GM19193 (cell line): ENCODE data around the gene CBLL2.

ENCODE experiments used
- POLR2A ChIP-seq: IDR thresholded peaks from 4 replicates; pipeline ENCODE4 v1.6.1; 2011; ENCODE audit not compliant: insufficient read depth, insufficient read length; ENCODE audit errors: extremely low read depth

CBLL2 gene

GRCh38 chrX:22272613-22273012, at the start of gene CBLL2:
TSS of gene CBLL2 (plus strand) at chrX:22272913. CDS start at chrX:22272992, 79 bp downstream.
- no peak for TF ChIP-seq POLR2A

- no peak for TF ChIP-seq POLR2A
These were observed 38.3 kb upstream of the CBLL2 start for GRCh38 chrX:22234380-22234779.

- no peak for TF ChIP-seq POLR2A
These were observed 35.2 kb upstream of the CBLL2 start for GRCh38 chrX:22237479-22237878.

- no peak for TF ChIP-seq POLR2A
These were observed 26.1 kb upstream of the CBLL2 start for GRCh38 chrX:22246620-22247019.

GRCh38 chrX:22247169-22247568, 25.5 kb upstream of the CBLL2 start:
- no peak for TF ChIP-seq POLR2A

- no peak for TF ChIP-seq POLR2A
These were observed 24.3 kb upstream of the CBLL2 start for GRCh38 chrX:22248401-22248800.

- no peak for TF ChIP-seq POLR2A
These were observed 23.3 kb upstream of the CBLL2 start for GRCh38 chrX:22249371-22249770.

GRCh38 chrX:22268706-22269105, 4.0 kb upstream of the CBLL2 start:
- TF ChIP-seq POLR2A = no peak

- TF ChIP-seq POLR2A = no peak
These were observed 1.1 kb downstream of the CBLL2 start for GRCh38 chrX:22273714-22274317.

GRCh38 chrX:22276781-22277180, 4.1 kb downstream of the CBLL2 start:
- TF ChIP-seq POLR2A = no peak

- no peak for TF ChIP-seq POLR2A
These were observed 5.7 kb downstream of the CBLL2 start for GRCh38 chrX:22278375-22278774.

GRCh38 chrX:22296871-22297270, 24.2 kb downstream of the CBLL2 start:
- TF ChIP-seq POLR2A = no peak

- no peak for TF ChIP-seq POLR2A
These were observed 27.4 kb downstream of the CBLL2 start for GRCh38 chrX:22300130-22300529.

- no peak for TF ChIP-seq POLR2A
These were observed 38.1 kb downstream of the CBLL2 start for GRCh38 chrX:22310779-22311178.

GRCh38 chrX:22313766-22314165, 41.1 kb downstream of the CBLL2 start:
- no peak for TF ChIP-seq POLR2A

- TF ChIP-seq POLR2A = no peak
These were observed 41.5 kb downstream of the CBLL2 start for GRCh38 chrX:22314211-22314610.

- TF ChIP-seq POLR2A = no peak
These were observed 42.0 kb downstream of the CBLL2 start for GRCh38 chrX:22314692-22315091.
